Liver (tissue), 9 donors: ENCODE data around the gene CCDC69. TPM values are rescaled to one million over a fixed set of nuclear protein-coding genes. Genes with fewer than 3 reads are reported as not detected.
"Not testable (repeated sequence)": the region's sequence is repeated elsewhere in the genome, so short reads cannot be mapped to it uniquely, and the experiment has no call there.

Experiments
- DNase-seq: peaks from one replicate; pipeline ENCODE4 v3.0.0-alpha.2; 2017; ENCODE audit warnings: low spot score
- H3K27ac ChIP-seq, 2 donors: one replicate each; pipeline ENCODE4 v1.7.0; 2013; ENCODE audit warnings: inconsistent platforms in 2 of 2, low read length in 2 of 2, control low read depth in 1 of 2, low read depth in 1 of 2, mild to moderate bottlenecking in 1 of 2
- H3K27me3 ChIP-seq, 4 donors: one replicate each; pipeline versions ENCODE4 v1.6.1 to v1.7.0; 2013; ENCODE audit warnings: low read length in 3 of 4, inconsistent platforms in 1 of 4, mild to moderate bottlenecking in 1 of 4, moderate library complexity in 1 of 4; ENCODE audit not compliant: control insufficient read depth in 4 of 4, insufficient read depth in 4 of 4
- H3K36me3 ChIP-seq, 4 donors: one replicate each; pipeline versions ENCODE4 v1.6.1 to v1.7.0; 2013; ENCODE audit warnings: low read length in 3 of 4, mild to moderate bottlenecking in 3 of 4, low read depth in 1 of 4, moderate library complexity in 1 of 4; ENCODE audit not compliant: control insufficient read depth in 4 of 4, insufficient read depth in 3 of 4
- H3K4me1 ChIP-seq, 4 donors: one replicate each; pipeline versions ENCODE4 v1.6.1 to v1.7.0; 2013; ENCODE audit warnings: low read length in 3 of 4, mild to moderate bottlenecking in 3 of 4, moderate library complexity in 1 of 4; ENCODE audit not compliant: control insufficient read depth in 4 of 4, insufficient read depth in 4 of 4
- H3K4me3 ChIP-seq, 3 donors: one replicate each; pipeline versions ENCODE4 v1.6.1 to v1.7.0; 2013; ENCODE audit warnings: low read length in 3 of 3, control low read depth in 1 of 3, low read depth in 1 of 3, mild to moderate bottlenecking in 1 of 3
- H3K9ac ChIP-seq, 2 donors: one replicate each; pipeline ENCODE4 v1.7.0; 2013; ENCODE audit warnings: low read length in 2 of 2, mild to moderate bottlenecking in 2 of 2, moderate library complexity in 2 of 2, control low read depth in 1 of 2, low read depth in 1 of 2
- H3K9me3 ChIP-seq, 4 donors: one replicate each; pipeline versions ENCODE4 v1.6.1 to v1.7.0; 2013; ENCODE audit warnings: low read length in 3 of 4; ENCODE audit not compliant: control insufficient read depth in 4 of 4
- EGR1 ChIP-seq, 2 donors: IDR thresholded peaks; 2 replicates each; pipeline ENCODE4 v1.6.1; 2016 to 2018; ENCODE audit warnings: antibody characterized with exemption in 2 of 2, low read depth in 2 of 2
- RAD21 ChIP-seq, 2 donors: IDR thresholded peaks; 2 replicates each; pipeline ENCODE4 v1.6.1; 2016; ENCODE audit warnings: antibody characterized with exemption in 2 of 2, mild to moderate bottlenecking in 2 of 2
- RXRA ChIP-seq, 2 donors: IDR thresholded peaks; 2 replicates each; pipeline ENCODE4 v1.6.1; 2017 to 2018; ENCODE audit warnings: antibody characterized with exemption in 2 of 2, mild to moderate bottlenecking in 1 of 2
- WGBS: extraction: QIAGEN DNeasy Blood & Tissue Kit; methylation state at CpG from one replicate; pipeline ENCODE4 v1.1.7; 2013; 5-methylcytosine and 5-hydroxymethylcytosine counted together
- polyA plus RNA-seq, 2 donors: library from polyadenylated mRNA; stranded (reverse) in 1 of 2; unstranded in 1 of 2; fragments of 200-250 nt in 1 of 2; fragments of >200 nt in 1 of 2; fragmentation: Nextera tagmentation in 1 of 2; extraction: Ambion mirVana in 1 of 2; gene quantifications; one replicate each; pipeline versions ENCODE4 v1.2.1 to v1.2.3, GENCODE V29; 2013 to 2015
- total RNA-seq, 2 donors: library from RNA; depleted of rRNA; stranded (reverse); fragments of >200 nt; gene quantifications; one replicate each; pipeline ENCODE4 v1.2.3, GENCODE V29; 2014
- TF ChIP-seq, protein P1 (sequence below): fragments of 150-350 bp; IDR thresholded peaks from 2 replicates; pipeline ENCODE4 v1.5.1; 2017; ENCODE audit warnings: improper control_type of control experiment, low read depth, low read length; ENCODE audit not compliant: missing input control
- TF ChIP-seq, protein P2 (sequence below): IDR thresholded peaks from 2 replicates; pipeline ENCODE4 v1.6.1; 2016; ENCODE audit warnings: antibody characterized with exemption, mild to moderate bottlenecking
- donor health status: healthy.
- donor health status: healthy.
- donor health status: healthy.
- donor health status: healthy.
- donor health status: healthy.

CCDC69 gene
- total and polyA plus RNA-seq, 4 donors = 11.9 to 28.6 (median 18.0) TPM

DNA sequence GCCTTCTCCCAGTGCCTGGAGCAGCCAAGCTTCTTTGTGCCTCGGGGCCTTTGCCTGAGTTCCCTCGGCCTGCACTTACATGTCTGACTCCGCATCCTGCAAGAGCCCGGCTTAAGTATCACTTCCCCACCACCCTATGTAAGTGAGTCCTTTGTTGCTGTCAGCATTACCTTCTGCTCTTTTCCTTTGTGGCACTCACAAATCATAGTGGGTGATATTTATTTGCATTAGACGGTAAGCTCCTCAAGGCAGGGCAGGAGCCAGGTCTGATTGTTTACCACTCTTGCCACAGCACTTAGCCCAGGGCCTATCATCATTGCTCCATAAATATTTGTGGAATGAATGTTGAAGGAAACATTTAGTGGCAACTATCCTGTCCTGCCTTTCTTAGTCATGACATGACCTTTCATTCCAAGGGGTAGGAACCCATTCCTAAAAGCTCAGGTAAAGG is 33.9 kb upstream of the CCDC69 start:
- peaks cover 0 to 5% (median 4%) of the 10 kb centered on the region in 4 donors for H3K36me3 ChIP-seq
- no peaks in the 10 kb centered on the region for H3K9me3 ChIP-seq
- H3K27me3 ChIP-seq = no peaks in the 10 kb centered on the region
- H3K4me3 ChIP-seq = no peak overlapping the region
- H3K9ac ChIP-seq = no peak overlapping the region
- no peak for TF ChIP-seq RAD21 (IDR thresholded peaks at IDR 0.05)
- TF ChIP-seq RXRA (IDR thresholded peaks at IDR 0.05) = no peak
- TF ChIP-seq, protein P1, sequence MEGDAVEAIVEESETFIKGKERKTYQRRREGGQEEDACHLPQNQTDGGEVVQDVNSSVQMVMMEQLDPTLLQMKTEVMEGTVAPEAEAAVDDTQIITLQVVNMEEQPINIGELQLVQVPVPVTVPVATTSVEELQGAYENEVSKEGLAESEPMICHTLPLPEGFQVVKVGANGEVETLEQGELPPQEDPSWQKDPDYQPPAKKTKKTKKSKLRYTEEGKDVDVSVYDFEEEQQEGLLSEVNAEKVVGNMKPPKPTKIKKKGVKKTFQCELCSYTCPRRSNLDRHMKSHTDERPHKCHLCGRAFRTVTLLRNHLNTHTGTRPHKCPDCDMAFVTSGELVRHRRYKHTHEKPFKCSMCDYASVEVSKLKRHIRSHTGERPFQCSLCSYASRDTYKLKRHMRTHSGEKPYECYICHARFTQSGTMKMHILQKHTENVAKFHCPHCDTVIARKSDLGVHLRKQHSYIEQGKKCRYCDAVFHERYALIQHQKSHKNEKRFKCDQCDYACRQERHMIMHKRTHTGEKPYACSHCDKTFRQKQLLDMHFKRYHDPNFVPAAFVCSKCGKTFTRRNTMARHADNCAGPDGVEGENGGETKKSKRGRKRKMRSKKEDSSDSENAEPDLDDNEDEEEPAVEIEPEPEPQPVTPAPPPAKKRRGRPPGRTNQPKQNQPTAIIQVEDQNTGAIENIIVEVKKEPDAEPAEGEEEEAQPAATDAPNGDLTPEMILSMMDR = no peak
- TF ChIP-seq EGR1 (IDR thresholded peaks at IDR 0.05; ENCODE audit: low read depth in 2 of 2) = no peak
- TF ChIP-seq, protein P2, sequence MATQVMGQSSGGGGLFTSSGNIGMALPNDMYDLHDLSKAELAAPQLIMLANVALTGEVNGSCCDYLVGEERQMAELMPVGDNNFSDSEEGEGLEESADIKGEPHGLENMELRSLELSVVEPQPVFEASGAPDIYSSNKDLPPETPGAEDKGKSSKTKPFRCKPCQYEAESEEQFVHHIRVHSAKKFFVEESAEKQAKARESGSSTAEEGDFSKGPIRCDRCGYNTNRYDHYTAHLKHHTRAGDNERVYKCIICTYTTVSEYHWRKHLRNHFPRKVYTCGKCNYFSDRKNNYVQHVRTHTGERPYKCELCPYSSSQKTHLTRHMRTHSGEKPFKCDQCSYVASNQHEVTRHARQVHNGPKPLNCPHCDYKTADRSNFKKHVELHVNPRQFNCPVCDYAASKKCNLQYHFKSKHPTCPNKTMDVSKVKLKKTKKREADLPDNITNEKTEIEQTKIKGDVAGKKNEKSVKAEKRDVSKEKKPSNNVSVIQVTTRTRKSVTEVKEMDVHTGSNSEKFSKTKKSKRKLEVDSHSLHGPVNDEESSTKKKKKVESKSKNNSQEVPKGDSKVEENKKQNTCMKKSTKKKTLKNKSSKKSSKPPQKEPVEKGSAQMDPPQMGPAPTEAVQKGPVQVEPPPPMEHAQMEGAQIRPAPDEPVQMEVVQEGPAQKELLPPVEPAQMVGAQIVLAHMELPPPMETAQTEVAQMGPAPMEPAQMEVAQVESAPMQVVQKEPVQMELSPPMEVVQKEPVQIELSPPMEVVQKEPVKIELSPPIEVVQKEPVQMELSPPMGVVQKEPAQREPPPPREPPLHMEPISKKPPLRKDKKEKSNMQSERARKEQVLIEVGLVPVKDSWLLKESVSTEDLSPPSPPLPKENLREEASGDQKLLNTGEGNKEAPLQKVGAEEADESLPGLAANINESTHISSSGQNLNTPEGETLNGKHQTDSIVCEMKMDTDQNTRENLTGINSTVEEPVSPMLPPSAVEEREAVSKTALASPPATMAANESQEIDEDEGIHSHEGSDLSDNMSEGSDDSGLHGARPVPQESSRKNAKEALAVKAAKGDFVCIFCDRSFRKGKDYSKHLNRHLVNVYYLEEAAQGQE = no peak
- peaks cover 0 to 18% (median 11%) of the 10 kb centered on the region in 4 donors for H3K4me1 ChIP-seq
- no peak overlapping the region for H3K27ac ChIP-seq
- WGBS = 82% methylated on average over 5 of the region's 5 CpGs
- no peak for DNase-seq

DNA sequence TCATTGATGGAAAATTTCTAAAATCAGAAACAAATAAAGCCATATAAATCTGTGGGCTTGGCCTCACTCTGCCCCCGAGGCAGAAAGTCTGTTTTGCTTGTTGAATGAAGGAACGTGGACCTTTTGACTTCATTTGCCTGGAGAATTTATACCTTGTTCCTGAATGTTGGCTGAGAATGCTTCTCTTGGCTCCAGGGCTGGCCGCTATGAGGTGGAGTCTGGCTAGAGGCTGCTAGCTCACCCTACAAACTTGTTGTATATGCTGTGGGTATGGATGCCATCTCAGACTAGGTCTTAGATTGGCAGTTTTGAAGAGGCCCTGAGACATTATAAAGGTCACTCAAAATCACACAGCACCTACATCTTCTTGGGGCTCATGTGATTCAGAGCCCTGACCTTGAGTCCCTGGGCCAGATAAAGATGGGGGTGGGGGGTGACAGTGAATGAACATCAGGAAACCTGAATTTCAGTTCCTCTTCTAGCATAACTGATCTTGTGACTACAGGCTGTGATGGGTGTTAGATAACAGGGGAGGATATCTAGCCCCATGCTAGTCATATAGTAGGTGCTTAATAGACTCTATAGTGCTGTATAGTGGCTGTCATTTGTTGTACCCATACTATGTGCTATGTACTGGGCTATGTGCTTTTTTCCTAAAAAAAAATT is 31.9 kb upstream of the CCDC69 start:
- H3K4me1 ChIP-seq = peaks cover 0 to 30% (median 21%) of the 10 kb centered on the region in 4 donors
- no peaks in the 10 kb centered on the region for H3K9me3 ChIP-seq
- H3K4me3 ChIP-seq = no peak overlapping the region
- no peak for DNase-seq
- H3K9ac ChIP-seq = no peak overlapping the region
- TF ChIP-seq RAD21 (IDR thresholded peaks at IDR 0.05) = no peak
- TF ChIP-seq, protein P1 = no peak
- no peak overlapping the region for H3K27ac ChIP-seq
- no peaks in the 10 kb centered on the region for H3K27me3 ChIP-seq
- 94% methylated on average over 3 of the region's 3 CpGs for WGBS
- peaks cover 0 to 5% (median 2%) of the 10 kb centered on the region in 4 donors for H3K36me3 ChIP-seq

DNA sequence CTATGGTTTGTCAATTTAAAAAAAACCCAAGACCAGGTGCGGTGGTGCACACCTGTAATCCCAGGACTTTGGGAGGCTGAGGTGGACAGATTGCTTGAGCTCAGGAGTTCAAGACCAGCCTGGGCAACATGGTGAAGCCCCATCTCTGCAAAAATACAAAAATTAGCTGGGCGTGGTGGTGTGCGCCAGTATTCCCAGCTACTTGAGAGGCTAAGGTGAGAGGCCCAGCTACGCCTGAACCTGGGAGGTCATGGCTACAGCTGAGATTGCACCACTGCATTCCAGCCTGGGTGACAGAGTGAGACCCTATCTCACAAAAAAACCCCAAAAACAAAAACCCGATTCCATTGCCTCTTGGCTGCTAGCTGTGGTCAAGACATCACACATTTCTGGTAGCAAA is 31.1 kb upstream of the CCDC69 start:
- DNase-seq, H3K9me3 ChIP-seq, H3K27ac ChIP-seq, H3K4me3 ChIP-seq, H3K9ac ChIP-seq, H3K27me3 ChIP-seq, H3K36me3 ChIP-seq: not testable (repeated sequence)
- over 99% methylated on average over 5 of the region's 5 CpGs for WGBS
- peaks cover 0 to 30% (median 21%) of the 10 kb centered on the region in 4 donors for H3K4me1 ChIP-seq
